ENCODE data around the gene KCNG4. TPM values are rescaled to one million over a fixed set of nuclear protein-coding genes. Genes with fewer than 3 reads are reported as not detected.
A peak's percentile ranks its signal among the peaks of the same experiment; 100 is the strongest.

Gene KCNG4
- total and polyA plus RNA-seq, 7 donors: not detected

GRCh38 chr16:84236671-84237070, 3.1 kb downstream of the KCNG4 start:
- TF ChIP-seq CTCF (IDR thresholded peaks at IDR 0.05) (no peak), POLR2A (IDR thresholded peaks at IDR 0.05) (no peak), EP300 (IDR thresholded peaks at IDR 0.05) (no peak), POLR2AphosphoS5 (IDR thresholded peaks at IDR 0.05) (no peak)
- intact Hi-C loops (cut with DNase I): no loop called here
- H3K9me3 ChIP-seq: no peaks in the 10 kb centered on the region
- peaks cover 0 to 6% (median 2%) of the 10 kb centered on the region in 4 donors for H3K4me1 ChIP-seq
- H3K27ac ChIP-seq: no peak overlapping the region
- WGBS, 2 donors: 91 to 94% methylated on average over 25 of the region's 25 CpGs
- no peak for DNase-seq
- H3K4me3 ChIP-seq: no peak overlapping the region
- H3K36me3 ChIP-seq: no peaks in the 10 kb centered on the region
- no peaks in the 10 kb centered on the region for H3K27me3 ChIP-seq

- H3K9me3 ChIP-seq: no peaks in the 10 kb centered on the region
- no peak overlapping the region for H3K4me3 ChIP-seq
- intact Hi-C loops (cut with DNase I): no loop called here
- no peaks in the 10 kb centered on the region for H3K27me3 ChIP-seq
- peaks cover 0 to 6% (median 2%) of the 10 kb centered on the region in 4 donors for H3K4me1 ChIP-seq
- peak overlapping the region; percentile 12 to 77 (median 54) for H3K27ac ChIP-seq
- TF ChIP-seq POLR2A (IDR thresholded peaks at IDR 0.05) (no peak), EP300 (IDR thresholded peaks at IDR 0.05) (peak in 2 of 4 donors; percentile 79 to 89), POLR2AphosphoS5 (IDR thresholded peaks at IDR 0.05) (peak in 3 of 4 donors; percentile 35 to 80 (median 47)), CTCF (IDR thresholded peaks at IDR 0.05) (no peak)
- 45 to 61% methylated on average over 21 of the region's 21 CpGs for WGBS, 2 donors
- DNase-seq: no peak
- no peaks in the 10 kb centered on the region for H3K36me3 ChIP-seq
Observed at GRCh38 chr16:84234321-84235241, 5.2 kb downstream of the KCNG4 start.

GRCh38 chr16:84233748-84234147, 6.1 kb downstream of the KCNG4 start:
- WGBS, 2 donors: 84 to 87% methylated on average over 9 of the region's 9 CpGs
- Histone ChIP-seq H3K4me3 (no peak overlapping the region), H3K9me3 (no peaks in the 10 kb centered on the region), H3K4me1 (peaks cover 0 to 6% (median 3%) of the 10 kb centered on the region in 4 donors), H3K27ac (peak overlapping the region in 3 of 4 donors; percentile 41 to 77 (median 67)), H3K27me3 (no peaks in the 10 kb centered on the region), H3K36me3 (no peaks in the 10 kb centered on the region)
- DNase-seq: no peak
- TF ChIP-seq EP300 (IDR thresholded peaks at IDR 0.05) (no peak), POLR2A (IDR thresholded peaks at IDR 0.05) (no peak), CTCF (IDR thresholded peaks at IDR 0.05) (no peak), POLR2AphosphoS5 (IDR thresholded peaks at IDR 0.05) (no peak)
- intact Hi-C loops (cut with DNase I): no loop called here

GRCh38 chr16:84232969-84233368, 6.8 kb downstream of the KCNG4 start:
- 91 to 94% methylated on average over 5 of the region's 5 CpGs for WGBS, 2 donors
- intact Hi-C loops (cut with DNase I): no loop called here
- no peaks in the 10 kb centered on the region for H3K36me3 ChIP-seq
- no peak overlapping the region for H3K4me3 ChIP-seq
- no peaks in the 10 kb centered on the region for H3K9me3 ChIP-seq
- no peak overlapping the region for H3K27ac ChIP-seq
- H3K4me1 ChIP-seq: peaks cover 0 to 13% (median 11%) of the 10 kb centered on the region in 4 donors
- TF ChIP-seq EP300 (IDR thresholded peaks at IDR 0.05) (no peak), POLR2A (IDR thresholded peaks at IDR 0.05) (no peak), CTCF (IDR thresholded peaks at IDR 0.05) (no peak), POLR2AphosphoS5 (IDR thresholded peaks at IDR 0.05) (no peak)
- DNase-seq: no peak
- H3K27me3 ChIP-seq: no peaks in the 10 kb centered on the region
